Fibroblast of pulmonary artery (primary cell): ENCODE results near the gene TMEM245.

Experiments
- DNase-seq: peaks from one replicate; pipeline ENCODE4 v3.0.0-alpha.2; 2010; ENCODE audit warnings: low read depth
- H3K4me3 ChIP-seq: replicated peaks from 2 replicates; pipeline ENCODE4 v1.5.1; 2011; ENCODE audit warnings: low read depth, mild to moderate bottlenecking, control low read depth, low read length, moderate library complexity
- CTCF ChIP-seq: IDR thresholded peaks from 2 replicates; pipeline ENCODE4 v1.5.1; 2011; ENCODE audit warnings: mild to moderate bottlenecking, control low read depth, low read length, inconsistent platforms; ENCODE audit errors: missing control alignments

The TMEM245 gene

GRCh38 chr9:109013679-109014607, 105.8 kb downstream of the TMEM245 start:
- DNase-seq, result peak; percentile 85
- no peak for TF ChIP-seq CTCF
- H3K4me3 ChIP-seq, result peak overlapping the region; percentile 48

- DNase-seq, result peak; percentile 82
- peak within 1 kb of the TSS; percentile 77 for H3K4me3 ChIP-seq
- TF ChIP-seq CTCF, result no peak
These were observed 106.7 kb downstream of the TMEM245 start, which contains the start of gene CTNNAL1 for GRCh38 chr9:109012876-109013678. Gene CTNNAL1 (minus strand): TSS chr9:109013499. CDS start chr9:109013442, 57 bp downstream.

- peak overlapping the region; percentile 77 for H3K4me3 ChIP-seq
- DNase-seq, result peak; percentile 91
- no peak for TF ChIP-seq CTCF
These were observed 107.5 kb downstream of the TMEM245 start for GRCh38 chr9:109012009-109012875.

GRCh38 chr9:109011231-109011671, 108.5 kb downstream of the TMEM245 start:
- peak; percentile 16 for DNase-seq

GRCh38 chr9:109010746-109011145, 109.0 kb downstream of the TMEM245 start:
- no peak overlapping the region for H3K4me3 ChIP-seq
- no peak for TF ChIP-seq CTCF
- peak; percentile 83 for DNase-seq

More at GRCh38 chr9:109011231-109011671, 108.5 kb downstream of the TMEM245 start:
- peak overlapping the region; percentile 9 for H3K4me3 ChIP-seq
- TF ChIP-seq CTCF, result no peak

GRCh38 chr9:109005678-109006077, 114.1 kb downstream of the TMEM245 start:
- TF ChIP-seq CTCF, result no peak
- DNase-seq, result no peak
- no peak overlapping the region for H3K4me3 ChIP-seq
